ENCODE results near the gene GIMAP7.

The GIMAP7 gene

DNA sequence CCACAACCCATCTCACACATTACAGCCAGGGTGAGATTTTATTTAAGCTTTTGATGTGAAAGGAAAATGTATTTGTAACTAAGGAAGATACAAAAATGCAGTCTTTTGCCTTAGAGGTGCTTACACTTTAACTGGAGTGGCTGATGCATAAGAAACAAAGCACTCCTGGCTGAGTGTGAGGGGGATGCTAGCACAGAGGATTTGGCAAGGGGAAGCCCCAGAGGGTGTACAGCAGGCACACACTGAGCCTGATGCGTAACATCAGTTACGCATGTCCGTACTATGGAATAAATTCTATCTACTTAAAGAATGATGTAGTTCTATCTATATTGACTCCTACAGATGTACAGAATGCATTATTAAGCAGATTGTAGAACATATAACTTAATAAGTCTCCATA, 46.4 kb upstream of the GIMAP7 start:
- no peak for TF ChIP-seq POLR2AphosphoS5 (IDR thresholded peaks at IDR 0.05; ENCODE audit: low read depth, low read length)
- TF ChIP-seq TAF1 (IDR thresholded peaks at IDR 0.05; ENCODE audit: borderline replicate concordance, insufficient read depth, low read length), result no peak
- no peak for TF ChIP-seq SIN3A (IDR thresholded peaks at IDR 0.05; ENCODE audit: borderline replicate concordance, insufficient read depth, low read length)
- TF ChIP-seq, protein P1, sequence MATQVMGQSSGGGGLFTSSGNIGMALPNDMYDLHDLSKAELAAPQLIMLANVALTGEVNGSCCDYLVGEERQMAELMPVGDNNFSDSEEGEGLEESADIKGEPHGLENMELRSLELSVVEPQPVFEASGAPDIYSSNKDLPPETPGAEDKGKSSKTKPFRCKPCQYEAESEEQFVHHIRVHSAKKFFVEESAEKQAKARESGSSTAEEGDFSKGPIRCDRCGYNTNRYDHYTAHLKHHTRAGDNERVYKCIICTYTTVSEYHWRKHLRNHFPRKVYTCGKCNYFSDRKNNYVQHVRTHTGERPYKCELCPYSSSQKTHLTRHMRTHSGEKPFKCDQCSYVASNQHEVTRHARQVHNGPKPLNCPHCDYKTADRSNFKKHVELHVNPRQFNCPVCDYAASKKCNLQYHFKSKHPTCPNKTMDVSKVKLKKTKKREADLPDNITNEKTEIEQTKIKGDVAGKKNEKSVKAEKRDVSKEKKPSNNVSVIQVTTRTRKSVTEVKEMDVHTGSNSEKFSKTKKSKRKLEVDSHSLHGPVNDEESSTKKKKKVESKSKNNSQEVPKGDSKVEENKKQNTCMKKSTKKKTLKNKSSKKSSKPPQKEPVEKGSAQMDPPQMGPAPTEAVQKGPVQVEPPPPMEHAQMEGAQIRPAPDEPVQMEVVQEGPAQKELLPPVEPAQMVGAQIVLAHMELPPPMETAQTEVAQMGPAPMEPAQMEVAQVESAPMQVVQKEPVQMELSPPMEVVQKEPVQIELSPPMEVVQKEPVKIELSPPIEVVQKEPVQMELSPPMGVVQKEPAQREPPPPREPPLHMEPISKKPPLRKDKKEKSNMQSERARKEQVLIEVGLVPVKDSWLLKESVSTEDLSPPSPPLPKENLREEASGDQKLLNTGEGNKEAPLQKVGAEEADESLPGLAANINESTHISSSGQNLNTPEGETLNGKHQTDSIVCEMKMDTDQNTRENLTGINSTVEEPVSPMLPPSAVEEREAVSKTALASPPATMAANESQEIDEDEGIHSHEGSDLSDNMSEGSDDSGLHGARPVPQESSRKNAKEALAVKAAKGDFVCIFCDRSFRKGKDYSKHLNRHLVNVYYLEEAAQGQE (IDR thresholded peaks at IDR 0.05; ENCODE audit: insufficient read depth in 1 of 2, low read depth in 2 of 2, low read length in 2 of 2), result no peak
- TF ChIP-seq FOXP2 (optimal IDR thresholded peaks at IDR 0.05; ENCODE audit: borderline replicate concordance, extremely low read depth, extremely low read length, insufficient read depth), result no peak

DNA sequence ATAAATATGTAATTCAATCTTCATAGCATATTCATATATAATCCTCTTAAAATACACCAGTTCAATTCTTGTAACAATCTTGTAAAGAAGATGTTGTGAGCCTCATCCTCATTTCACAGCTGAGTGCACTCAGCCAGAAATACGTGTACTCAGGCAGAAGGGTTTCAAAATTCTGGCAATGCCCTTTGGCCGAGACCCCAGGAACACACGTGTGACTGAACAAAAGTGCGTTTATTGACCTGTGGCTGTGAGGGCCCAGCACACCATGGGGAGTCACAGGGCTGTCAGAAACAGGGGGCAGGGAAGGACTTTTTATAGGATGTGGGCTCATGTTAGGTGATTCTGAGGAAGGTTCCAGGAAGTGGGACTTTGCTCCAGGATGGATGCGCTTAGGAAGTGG, 42.8 kb upstream of the GIMAP7 start:
- no peak for TF ChIP-seq TAF1 (IDR thresholded peaks at IDR 0.05; ENCODE audit: borderline replicate concordance, insufficient read depth, low read length)
- TF ChIP-seq, protein P1 (IDR thresholded peaks at IDR 0.05; ENCODE audit: insufficient read depth in 1 of 2, low read depth in 2 of 2, low read length in 2 of 2), result no peak
- no peak for TF ChIP-seq SIN3A (IDR thresholded peaks at IDR 0.05; ENCODE audit: borderline replicate concordance, insufficient read depth, low read length)
- TF ChIP-seq POLR2AphosphoS5 (IDR thresholded peaks at IDR 0.05; ENCODE audit: low read depth, low read length), result no peak
- TF ChIP-seq FOXP2 (optimal IDR thresholded peaks at IDR 0.05; ENCODE audit: borderline replicate concordance, extremely low read depth, extremely low read length, insufficient read depth), result no peak

DNA sequence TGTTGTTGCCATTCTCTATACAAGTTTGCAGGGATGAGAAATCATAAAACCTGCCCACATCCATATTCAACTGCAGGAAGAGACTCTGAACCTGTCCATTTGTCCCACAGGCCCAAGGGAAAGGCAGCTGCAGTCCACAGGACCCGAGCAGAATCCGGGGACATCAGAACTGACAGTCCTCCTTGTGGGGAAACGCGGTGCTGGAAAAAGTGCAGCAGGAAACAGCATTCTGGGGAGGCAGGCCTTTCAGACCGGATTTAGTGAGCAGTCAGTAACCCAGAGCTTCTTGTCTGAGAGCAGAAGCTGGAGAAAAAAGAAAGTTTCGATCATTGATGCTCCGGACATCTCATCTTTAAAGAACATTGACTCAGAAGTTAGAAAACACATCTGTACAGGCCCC, 40.8 kb upstream of the GIMAP7 start:
- TF ChIP-seq POLR2AphosphoS5 (IDR thresholded peaks at IDR 0.05; ENCODE audit: low read depth, low read length) (no peak), TAF1 (IDR thresholded peaks at IDR 0.05; ENCODE audit: borderline replicate concordance, insufficient read depth, low read length) (no peak), FOXP2 (optimal IDR thresholded peaks at IDR 0.05; ENCODE audit: borderline replicate concordance, extremely low read depth, extremely low read length, insufficient read depth) (no peak), SIN3A (IDR thresholded peaks at IDR 0.05; ENCODE audit: borderline replicate concordance, insufficient read depth, low read length) (no peak)
- TF ChIP-seq, protein P1 (IDR thresholded peaks at IDR 0.05; ENCODE audit: insufficient read depth in 1 of 2, low read depth in 2 of 2, low read length in 2 of 2), result no peak

DNA sequence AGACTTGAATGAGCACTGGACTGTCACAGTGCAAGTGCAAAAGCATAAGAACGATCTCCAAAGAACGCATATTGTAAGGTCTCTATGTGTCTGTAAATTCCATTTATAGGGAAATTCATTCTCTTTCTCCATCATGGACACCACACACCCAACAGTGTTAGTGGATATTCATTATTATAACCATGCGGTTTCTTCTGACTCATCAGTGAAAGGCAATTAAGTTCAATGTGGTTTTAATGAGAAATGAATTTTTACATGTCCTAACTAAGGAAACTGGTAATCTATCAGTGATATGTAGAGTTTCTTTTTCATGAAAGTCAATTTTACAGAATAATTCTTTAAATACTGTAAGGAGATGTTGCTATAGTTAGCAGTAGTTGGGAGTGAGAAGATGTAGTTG, 38.4 kb upstream of the GIMAP7 start:
- TF ChIP-seq TAF1 (IDR thresholded peaks at IDR 0.05; ENCODE audit: borderline replicate concordance, insufficient read depth, low read length) (no peak), FOXP2 (optimal IDR thresholded peaks at IDR 0.05; ENCODE audit: borderline replicate concordance, extremely low read depth, extremely low read length, insufficient read depth) (no peak), SIN3A (IDR thresholded peaks at IDR 0.05; ENCODE audit: borderline replicate concordance, insufficient read depth, low read length) (no peak), POLR2AphosphoS5 (IDR thresholded peaks at IDR 0.05; ENCODE audit: low read depth, low read length) (no peak)
- TF ChIP-seq, protein P1 (IDR thresholded peaks at IDR 0.05; ENCODE audit: insufficient read depth in 1 of 2, low read depth in 2 of 2, low read length in 2 of 2), result no peak

Data from PFSK-1 (cell line).